ENCODE data around the gene FBLN2. TPM values are rescaled to one million over a fixed set of nuclear protein-coding genes. Genes with fewer than 3 reads are reported as not detected.

The FBLN2 gene
- polyA plus RNA-seq, 1 of the 3 experiments (the other 2 are of a cell fraction), result 5.2 TPM

DNA sequence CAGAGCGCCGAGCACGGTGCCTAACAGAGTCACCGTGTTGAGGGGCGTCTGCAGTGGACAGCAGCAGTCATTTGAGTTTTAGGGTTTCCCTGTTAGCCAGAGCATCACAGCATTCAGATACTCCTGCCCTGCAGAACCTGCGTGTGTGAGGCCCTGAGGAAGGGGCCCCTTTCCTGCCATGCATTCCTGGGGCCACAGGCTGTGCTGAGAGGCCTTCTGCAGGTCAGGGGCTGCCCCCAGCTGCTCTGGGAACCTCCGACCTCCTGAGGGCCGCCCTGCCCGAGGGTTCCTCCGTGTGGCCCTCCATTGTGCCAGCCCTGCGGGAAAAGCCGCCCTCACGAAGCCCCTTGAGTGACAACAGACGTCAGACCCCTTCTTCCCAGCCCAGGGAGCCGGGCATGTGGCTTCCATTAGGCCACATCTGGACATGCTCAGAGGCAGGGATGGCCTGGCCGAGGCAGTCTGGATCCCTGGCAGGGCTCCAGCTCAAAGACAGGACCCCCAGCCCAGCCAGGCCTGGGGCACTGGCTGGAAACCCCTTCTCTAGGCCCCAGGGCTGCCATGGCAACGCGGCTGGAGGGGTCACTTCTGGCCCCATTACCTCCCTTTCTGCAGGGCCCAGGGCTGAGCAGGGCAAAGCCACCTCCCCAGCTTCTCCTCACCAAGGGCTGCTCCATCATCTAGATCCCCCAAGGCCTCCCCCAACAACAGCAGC, 25.3 kb downstream of the FBLN2 start (continued):
- TF ChIP-seq, protein P1, sequence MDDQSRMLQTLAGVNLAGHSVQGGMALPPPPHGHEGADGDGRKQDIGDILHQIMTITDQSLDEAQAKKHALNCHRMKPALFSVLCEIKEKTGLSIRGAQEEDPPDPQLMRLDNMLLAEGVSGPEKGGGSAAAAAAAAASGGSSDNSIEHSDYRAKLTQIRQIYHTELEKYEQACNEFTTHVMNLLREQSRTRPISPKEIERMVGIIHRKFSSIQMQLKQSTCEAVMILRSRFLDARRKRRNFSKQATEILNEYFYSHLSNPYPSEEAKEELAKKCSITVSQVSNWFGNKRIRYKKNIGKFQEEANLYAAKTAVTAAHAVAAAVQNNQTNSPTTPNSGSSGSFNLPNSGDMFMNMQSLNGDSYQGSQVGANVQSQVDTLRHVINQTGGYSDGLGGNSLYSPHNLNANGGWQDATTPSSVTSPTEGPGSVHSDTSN (IDR thresholded peaks at IDR 0.05), result 0 out of 2 replicates have a peak, but pooled peaks have one; percentile 8
- TF ChIP-seq FOSL2 (IDR thresholded peaks at IDR 0.05; ENCODE audit: borderline replicate concordance, low read depth) (no peak), MXI1 (IDR thresholded peaks at IDR 0.05; ENCODE audit: low read depth, low read length) (no peak), EP300 (IDR thresholded peaks at IDR 0.05; ENCODE audit: borderline replicate concordance in 1 of 2, low read depth in 1 of 2, low read length in 1 of 2) (peak in 1 of 2 experiments; percentile 90; a peak in 2 of 4 replicates), FOXJ3 (CRISPR knock-in tag; IDR thresholded peaks at IDR 0.05) (peak; percentile 82; the same call in 1 of the 2 replicates), NFIC (IDR thresholded peaks at IDR 0.05; ENCODE audit: borderline replicate concordance) (no peak)
- TF ChIP-seq, protein P2, sequence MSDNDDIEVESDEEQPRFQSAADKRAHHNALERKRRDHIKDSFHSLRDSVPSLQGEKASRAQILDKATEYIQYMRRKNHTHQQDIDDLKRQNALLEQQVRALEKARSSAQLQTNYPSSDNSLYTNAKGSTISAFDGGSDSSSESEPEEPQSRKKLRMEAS (IDR thresholded peaks at IDR 0.05; ENCODE audit: low read depth), result no peak
- TF ChIP-seq, protein P3, sequence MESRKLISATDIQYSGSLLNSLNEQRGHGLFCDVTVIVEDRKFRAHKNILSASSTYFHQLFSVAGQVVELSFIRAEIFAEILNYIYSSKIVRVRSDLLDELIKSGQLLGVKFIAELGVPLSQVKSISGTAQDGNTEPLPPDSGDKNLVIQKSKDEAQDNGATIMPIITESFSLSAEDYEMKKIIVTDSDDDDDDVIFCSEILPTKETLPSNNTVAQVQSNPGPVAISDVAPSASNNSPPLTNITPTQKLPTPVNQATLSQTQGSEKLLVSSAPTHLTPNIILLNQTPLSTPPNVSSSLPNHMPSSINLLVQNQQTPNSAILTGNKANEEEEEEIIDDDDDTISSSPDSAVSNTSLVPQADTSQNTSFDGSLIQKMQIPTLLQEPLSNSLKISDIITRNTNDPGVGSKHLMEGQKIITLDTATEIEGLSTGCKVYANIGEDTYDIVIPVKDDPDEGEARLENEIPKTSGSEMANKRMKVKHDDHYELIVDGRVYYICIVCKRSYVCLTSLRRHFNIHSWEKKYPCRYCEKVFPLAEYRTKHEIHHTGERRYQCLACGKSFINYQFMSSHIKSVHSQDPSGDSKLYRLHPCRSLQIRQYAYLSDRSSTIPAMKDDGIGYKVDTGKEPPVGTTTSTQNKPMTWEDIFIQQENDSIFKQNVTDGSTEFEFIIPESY (IDR thresholded peaks at IDR 0.05; ENCODE audit: borderline replicate concordance, low read depth), result no peak

DNA sequence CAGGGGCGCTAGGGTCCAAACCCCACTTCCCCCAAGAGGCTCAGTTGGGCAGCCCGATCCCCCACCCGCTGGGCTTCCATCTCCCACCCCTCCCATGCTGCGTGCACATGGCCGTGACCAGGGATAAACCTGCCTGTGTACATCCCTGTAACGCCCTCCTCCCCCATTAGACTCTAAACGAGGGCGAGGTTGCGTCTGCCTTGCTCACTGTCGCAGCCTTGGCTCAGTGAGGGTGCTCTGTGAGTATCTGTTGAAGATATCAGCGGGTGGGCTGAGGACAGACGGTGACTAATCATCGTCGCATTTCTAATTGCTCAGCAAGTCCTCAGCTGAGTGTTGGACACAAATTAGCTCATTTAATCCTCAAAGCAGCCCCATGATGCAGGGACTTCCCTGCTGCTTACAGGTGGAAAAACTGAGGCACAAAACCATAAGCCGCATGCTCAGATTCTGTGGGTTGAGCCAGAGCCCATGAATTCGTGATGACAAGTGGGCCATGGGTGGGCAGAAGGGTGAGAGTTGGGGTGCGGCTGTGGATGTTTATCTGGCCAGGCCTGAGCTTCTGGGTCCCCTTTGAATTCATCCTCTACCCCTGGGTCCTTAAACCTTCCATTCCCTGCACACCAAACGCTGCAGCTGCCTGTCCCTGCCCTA, 26.0 kb downstream of the FBLN2 start:
- Histone ChIP-seq H3K4me1 (ENCODE audit: control insufficient read depth in 1 of 2, insufficient read depth in 2 of 2, low read depth in 1 of 2, low read length in 1 of 2) (peaks cover 3 to 76% of the 10 kb centered on the region in 2 experiments; a peak in 2 of 4 replicates), H3K27ac (ENCODE audit: low read depth in 2 of 2, low read length in 1 of 2) (peak overlapping the region in 1 of 2 experiments; percentile 99; a peak in 3 of 4 replicates), H4K20me1 (ENCODE audit: insufficient read depth) (no peaks in the 10 kb centered on the region), H3K4me3 (ENCODE audit: low read depth in 2 of 2, low read length in 1 of 2) (no peak overlapping the region), H3K4me2 (no peak overlapping the region; the same call in 1 of the 2 replicates), H3K79me2 (ENCODE audit: insufficient read depth) (no peaks in the 10 kb centered on the region), H3K9ac (no peak overlapping the region), H3F3A (replicated peaks; ENCODE audit: insufficient read depth) (no peaks in the 10 kb centered on the region), H3K9me3 (no peaks in the 10 kb centered on the region), H3K27me3 (ENCODE audit: insufficient read depth) (no peaks in the 10 kb centered on the region), H3K36me3 (replicated peaks in 1 of 2; ENCODE audit: control insufficient read depth in 1 of 2, insufficient read depth in 2 of 2, low read length in 1 of 2) (no peaks in the 10 kb centered on the region), H2AFZ (ENCODE audit: low read depth) (no peak overlapping the region), H3K9me2 (no peaks in the 10 kb centered on the region)
- CTCF ChIA-PET, result interaction anchor here (0.7 to 12.6 kb wide), 8 partner anchors 11 to 83 kb away, joined by 3 to 138 read pairs (median 4); no protein-coding TSS in a partner anchor
- 37% methylated on average over 8 of the region's 18 CpGs for WGBS (ENCODE audit: low lambda C conversion rate)
- TF ChIP-seq SMC3 (IDR thresholded peaks at IDR 0.05; ENCODE audit: low read depth, low read length) (peak; percentile 4; the same call in 1 of the 2 replicates), YY1 (IDR thresholded peaks at IDR 0.05; ENCODE audit: low read depth) (no peak), ELF1 (IDR thresholded peaks at IDR 0.05) (no peak), TAF1 (IDR thresholded peaks at IDR 0.05; ENCODE audit: borderline replicate concordance, low read depth, low read length) (no peak), EZH2phosphoT487 (IDR thresholded peaks at IDR 0.05; ENCODE audit: borderline replicate concordance, low read depth) (no peak), EP300 (IDR thresholded peaks at IDR 0.05; ENCODE audit: borderline replicate concordance in 1 of 2, low read depth in 1 of 2, low read length in 1 of 2) (no peak), MXI1 (IDR thresholded peaks at IDR 0.05; ENCODE audit: low read depth, low read length) (peak; percentile 75), POLR2AphosphoS5 (IDR thresholded peaks at IDR 0.05; ENCODE audit: low read depth, low read length) (no peak), FOXJ3 (CRISPR knock-in tag; IDR thresholded peaks at IDR 0.05) (no peak; the same call in 1 of the 2 replicates), MEF2A (IDR thresholded peaks at IDR 0.05; ENCODE audit: borderline replicate concordance, low read depth) (no peak), RCOR1 (IDR thresholded peaks at IDR 0.05; ENCODE audit: low read length) (no peak), TCF12 (IDR thresholded peaks at IDR 0.05) (no peak), NFIC (IDR thresholded peaks at IDR 0.05; ENCODE audit: borderline replicate concordance) (no peak)
- TF ChIP-seq, protein P4, sequence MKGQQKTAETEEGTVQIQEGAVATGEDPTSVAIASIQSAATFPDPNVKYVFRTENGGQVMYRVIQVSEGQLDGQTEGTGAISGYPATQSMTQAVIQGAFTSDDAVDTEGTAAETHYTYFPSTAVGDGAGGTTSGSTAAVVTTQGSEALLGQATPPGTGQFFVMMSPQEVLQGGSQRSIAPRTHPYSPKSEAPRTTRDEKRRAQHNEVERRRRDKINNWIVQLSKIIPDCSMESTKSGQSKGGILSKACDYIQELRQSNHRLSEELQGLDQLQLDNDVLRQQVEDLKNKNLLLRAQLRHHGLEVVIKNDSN (IDR thresholded peaks at IDR 0.05; ENCODE audit: borderline replicate concordance, low read depth), result no peak
- DNase-seq, result no peak
- POLR2A ChIA-PET, result interaction anchor here (0.9 to 3.0 kb wide), 8 partner anchors 9 to 93 kb away, joined by 3 to 41 read pairs (median 6); partner anchors contain the start of gene FBLN2

Measured in SK-N-SH (cell line).